T-helper 2 cell treated with Interferon-gamma antibody and Interleukin-4, amounts not matched to agents 5 μg/mL and 100 μg/mL, for 36 hours (primary cell): Measurements from ENCODE around the gene INPP5K.

Experiments
- DNase-seq: peaks from one replicate; pipeline ENCODE4 v3.0.0; 2021; ENCODE audit warnings: low spot score
- H3K27ac Mint-ChIP-seq: one replicate; pipeline ENCODE4 v1.8.0; 2021; ENCODE audit warnings: mild to moderate bottlenecking, mixed read lengths
- H3K27me3 Mint-ChIP-seq: one replicate; pipeline ENCODE4 v1.8.0; 2021; ENCODE audit warnings: low read depth, mixed read lengths
- H3K36me3 Mint-ChIP-seq: one replicate; pipeline ENCODE4 v1.8.0; 2021; ENCODE audit warnings: low read depth, mixed read lengths
- H3K4me1 Mint-ChIP-seq: one replicate; pipeline ENCODE4 v1.8.0; 2021; ENCODE audit warnings: low read depth, mixed read lengths
- H3K4me3 Mint-ChIP-seq: one replicate; pipeline ENCODE4 v1.8.0; 2022; ENCODE audit warnings: mild to moderate bottlenecking, moderate library complexity, mixed read lengths
- H3K9me3 Mint-ChIP-seq: one replicate; pipeline ENCODE4 v1.8.0; 2021; ENCODE audit warnings: mixed read lengths

INPP5K gene

GRCh38 chr17:1555651-1556471 lies 39.4 kb upstream of the INPP5K start:
- DNase-seq: no peak
- Mint-ChIP-seq H3K36me3 (peaks cover 14% of the 10 kb centered on the region), H3K27ac (no peak overlapping the region), H3K4me3 (no peak overlapping the region), H3K4me1 (peaks cover 15% of the 10 kb centered on the region), H3K9me3 (no peaks in the 10 kb centered on the region), H3K27me3 (no peaks in the 10 kb centered on the region)

- no peak for DNase-seq
- H3K36me3 Mint-ChIP-seq: peaks cover 22% of the 10 kb centered on the region
- H3K4me1 Mint-ChIP-seq: peaks cover 16% of the 10 kb centered on the region
- no peak overlapping the region for H3K27ac Mint-ChIP-seq
- H3K9me3 Mint-ChIP-seq: no peaks in the 10 kb centered on the region
- H3K4me3 Mint-ChIP-seq: no peak overlapping the region
- no peaks in the 10 kb centered on the region for H3K27me3 Mint-ChIP-seq
These were observed 38.5 kb upstream of the INPP5K start for GRCh38 chr17:1554751-1555540.

- no peaks in the 10 kb centered on the region for H3K27me3 Mint-ChIP-seq
- H3K27ac Mint-ChIP-seq: peak overlapping the region; percentile 27
- no peak for DNase-seq
- no peaks in the 10 kb centered on the region for H3K9me3 Mint-ChIP-seq
- H3K4me3 Mint-ChIP-seq: no peak overlapping the region
- peaks cover 15% of the 10 kb centered on the region for H3K4me1 Mint-ChIP-seq
- H3K36me3 Mint-ChIP-seq: peaks cover 25% of the 10 kb centered on the region
These were observed 37.2 kb upstream of the INPP5K start for GRCh38 chr17:1553354-1554266.

- no peaks in the 10 kb centered on the region for H3K9me3 Mint-ChIP-seq
- no peak overlapping the region for H3K4me3 Mint-ChIP-seq
- no peak for DNase-seq
- H3K27me3 Mint-ChIP-seq: no peaks in the 10 kb centered on the region
- peaks cover 15% of the 10 kb centered on the region for H3K4me1 Mint-ChIP-seq
- no peak overlapping the region for H3K27ac Mint-ChIP-seq
- peaks cover 25% of the 10 kb centered on the region for H3K36me3 Mint-ChIP-seq
These were observed 36.5 kb upstream of the INPP5K start for GRCh38 chr17:1552932-1553331.

GRCh38 chr17:1551741-1552140 lies 35.3 kb upstream of the INPP5K start:
- H3K27me3 Mint-ChIP-seq: no peaks in the 10 kb centered on the region

GRCh38 chr17:1548032-1548431 lies 31.6 kb upstream of the INPP5K start:
- H3K4me1 Mint-ChIP-seq: peaks cover 4% of the 10 kb centered on the region
- no peaks in the 10 kb centered on the region for H3K27me3 Mint-ChIP-seq
- no peak overlapping the region for H3K4me3 Mint-ChIP-seq
- peaks cover 21% of the 10 kb centered on the region for H3K36me3 Mint-ChIP-seq
- no peak for DNase-seq
- H3K9me3 Mint-ChIP-seq: no peaks in the 10 kb centered on the region
- no peak overlapping the region for H3K27ac Mint-ChIP-seq

More at GRCh38 chr17:1551741-1552140, 35.3 kb upstream of the INPP5K start:
- Mint-ChIP-seq H3K4me1 (peaks cover 12% of the 10 kb centered on the region), H3K9me3 (no peaks in the 10 kb centered on the region), H3K4me3 (no peak overlapping the region), H3K27ac (no peak overlapping the region), H3K36me3 (peaks cover 19% of the 10 kb centered on the region)
- DNase-seq: no peak

- Mint-ChIP-seq H3K4me1 (peaks cover 4% of the 10 kb centered on the region), H3K36me3 (peaks cover 28% of the 10 kb centered on the region), H3K27ac (no peak overlapping the region), H3K9me3 (no peaks in the 10 kb centered on the region), H3K4me3 (no peak overlapping the region), H3K27me3 (no peaks in the 10 kb centered on the region)
- no peak for DNase-seq
These were observed 30.0 kb upstream of the INPP5K start for GRCh38 chr17:1546292-1546922.

GRCh38 chr17:1545618-1546017 lies 29.2 kb upstream of the INPP5K start:
- Mint-ChIP-seq H3K36me3 (peaks cover 30% of the 10 kb centered on the region), H3K9me3 (no peaks in the 10 kb centered on the region), H3K4me3 (no peak overlapping the region), H3K27me3 (no peaks in the 10 kb centered on the region), H3K27ac (no peak overlapping the region), H3K4me1 (peaks cover 4% of the 10 kb centered on the region)
- DNase-seq: no peak

GRCh38 chr17:1542316-1542715 lies 25.9 kb upstream of the INPP5K start:
- Mint-ChIP-seq H3K36me3 (peaks cover 27% of the 10 kb centered on the region), H3K9me3 (no peaks in the 10 kb centered on the region), H3K27ac (no peak overlapping the region), H3K4me3 (no peak overlapping the region), H3K4me1 (peaks cover 2% of the 10 kb centered on the region), H3K27me3 (no peaks in the 10 kb centered on the region)
- no peak for DNase-seq

- H3K4me3 Mint-ChIP-seq: no peak overlapping the region
- DNase-seq: no peak
- peaks cover 2% of the 10 kb centered on the region for H3K4me1 Mint-ChIP-seq
- H3K27me3 Mint-ChIP-seq: no peaks in the 10 kb centered on the region
- H3K27ac Mint-ChIP-seq: no peak overlapping the region
- no peaks in the 10 kb centered on the region for H3K9me3 Mint-ChIP-seq
- H3K36me3 Mint-ChIP-seq: peaks cover 25% of the 10 kb centered on the region
These were observed 25.0 kb upstream of the INPP5K start for GRCh38 chr17:1541367-1541904.

- no peak for DNase-seq
- H3K4me3 Mint-ChIP-seq: no peak overlapping the region
- H3K27ac Mint-ChIP-seq: no peak overlapping the region
- peaks cover 32% of the 10 kb centered on the region for H3K36me3 Mint-ChIP-seq
- H3K27me3 Mint-ChIP-seq: no peaks in the 10 kb centered on the region
- H3K4me1 Mint-ChIP-seq: peaks cover 2% of the 10 kb centered on the region
- no peaks in the 10 kb centered on the region for H3K9me3 Mint-ChIP-seq
These were observed 23.4 kb upstream of the INPP5K start for GRCh38 chr17:1539811-1540210.

GRCh38 chr17:1535737-1536136 lies 19.3 kb upstream of the INPP5K start:
- H3K27me3 Mint-ChIP-seq: no peaks in the 10 kb centered on the region
- peaks cover 28% of the 10 kb centered on the region for H3K36me3 Mint-ChIP-seq
- H3K9me3 Mint-ChIP-seq: no peaks in the 10 kb centered on the region
- no peak for DNase-seq
- H3K27ac Mint-ChIP-seq: no peak overlapping the region
- no peak overlapping the region for H3K4me3 Mint-ChIP-seq
- H3K4me1 Mint-ChIP-seq: no peaks in the 10 kb centered on the region

- Mint-ChIP-seq H3K27me3 (no peaks in the 10 kb centered on the region), H3K27ac (no peak overlapping the region), H3K9me3 (no peaks in the 10 kb centered on the region), H3K4me1 (no peaks in the 10 kb centered on the region), H3K4me3 (no peak overlapping the region), H3K36me3 (peaks cover 25% of the 10 kb centered on the region)
- DNase-seq: no peak
These were observed 17.4 kb upstream of the INPP5K start for GRCh38 chr17:1533661-1534325.
